ENCODE results near the gene CIAO3.

DNA sequence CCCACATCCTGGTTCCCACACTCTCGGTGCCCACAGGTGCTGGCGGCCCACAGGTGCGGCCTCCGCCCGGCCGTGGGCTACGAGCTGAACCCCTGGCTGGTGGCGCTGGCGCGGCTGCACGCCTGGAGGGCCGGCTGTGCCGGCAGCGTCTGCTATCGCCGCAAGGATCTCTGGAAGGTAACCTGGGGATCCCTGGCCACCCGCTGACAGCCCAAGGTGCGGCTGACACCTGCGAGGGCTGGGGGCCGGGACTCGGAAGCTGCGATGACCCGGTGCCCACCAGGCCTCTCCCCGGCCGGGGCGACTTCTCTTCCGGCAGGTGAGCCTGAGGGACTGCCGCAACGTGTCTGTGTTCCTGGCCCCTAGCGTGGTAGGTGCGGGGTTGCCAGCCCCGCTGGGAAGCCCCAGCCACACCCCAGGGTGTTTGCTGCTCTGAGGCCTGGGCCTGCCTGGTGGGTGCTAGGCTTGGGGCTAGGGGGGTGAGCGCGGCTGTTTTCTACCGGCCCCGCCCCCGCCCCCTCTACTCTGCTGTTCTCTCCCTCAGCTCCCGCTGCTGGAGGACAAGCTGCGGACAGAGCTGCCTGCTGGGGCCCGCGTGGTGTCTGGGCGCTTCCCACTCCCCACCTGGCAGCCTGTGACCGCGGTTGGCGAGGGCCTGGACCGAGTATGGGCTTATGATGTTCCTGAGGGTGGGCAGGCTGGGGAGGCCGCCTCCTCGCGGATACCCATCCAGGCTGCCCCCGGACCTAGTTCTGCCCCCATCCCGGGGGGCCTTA lies 18.8 kb downstream of the CIAO3 start:
- TF ChIP-seq CTCF (IDR thresholded peaks at IDR 0.05) (no peak), POLR2AphosphoS5 (IDR thresholded peaks at IDR 0.05) (no peak), POLR2A (IDR thresholded peaks at IDR 0.05) (no peak)

Data from prostate gland (tissue), 2 donors.